Pancreas (tissue), 10 donors: ENCODE data around the gene PTGIS. TPM values are rescaled to one million over a fixed set of nuclear protein-coding genes. Genes with fewer than 3 reads are reported as not detected.

Experiments
- ATAC-seq, 4 donors: fragments of 200-7000 bp; cut with Tn5 transposase; one replicate each; pipeline versions ENCODE4 v1.8.0 to v1.9.1; 2020; ENCODE audit warnings: mild to moderate bottlenecking in 4 of 4, moderate library complexity in 4 of 4
- DNase-seq, 6 donors: peaks; one replicate each; pipeline ENCODE4 v3.0.0-alpha.2; 2020
- FAIRE-seq: peaks from 2 replicates; lab custom pipeline; 2012; peaks lifted over from hg19 to GRCh38; lab: Jason Lieb, UNC
- H3K27ac ChIP-seq, 4 donors: fragments of 200-600 bp; sonication (generic); 1 replicate in 3 of 4; 2 replicates in 1 of 4; pipeline versions ENCODE4 v1.5.0 to v1.8.0; 2020
- H3K27me3 ChIP-seq, 4 donors: fragments of 200-600 bp; one replicate each; pipeline ENCODE4 v1.8.0; 2021
- H3K36me3 ChIP-seq, 3 donors: fragments of 200-600 bp; sonication (generic) in 1 of 3; one replicate each; pipeline versions ENCODE4 v1.5.0 to v1.8.0; 2020 to 2021
- H3K4me1 ChIP-seq, 3 donors: fragments of 200-600 bp; one replicate each; pipeline ENCODE4 v1.8.0; 2021
- H3K4me3 ChIP-seq, 4 donors: fragments of 200-600 bp; sonication (generic) in 2 of 4; one replicate each; pipeline versions ENCODE4 v1.5.0 to v1.8.0; 2020 to 2021
- H3K9me3 ChIP-seq, 4 donors: fragments of 200-600 bp; one replicate each; pipeline ENCODE4 v1.8.0; 2021
- WGBS, 2 donors: extraction: QIAGEN DNeasy Blood & Tissue Kit; methylation state at CpG; one replicate each; pipeline ENCODE4 v1.1.7; 2013; 5-methylcytosine and 5-hydroxymethylcytosine counted together
- intact Hi-C, 3 donors: fragments of 100-400 bp; cut with DNase I; formaldehyde crosslinking; loops; one replicate each; pipeline versions ENCODE4 v1.11.1 to v1.14.2; 2022
- polyA plus RNA-seq, 2 donors: library from polyadenylated mRNA; stranded (reverse); fragments of 200-250 nt; gene quantifications; one replicate each; pipeline ENCODE4 v1.2.3, GENCODE V29; 2013
- total RNA-seq, 6 donors: library from RNA; stranded (reverse); fragmentation: NEBNext Ultra II Directional in 4 of 6; extraction: Animal tissue kit (Norgen Biotek cat#: 25700) in 4 of 6; gene quantifications; one replicate each; pipeline versions ENCODE4 v1.2.1 to v1.2.4, GENCODE V29; 2021 to 2023
- TF ChIP-seq, protein P1 (sequence below), 4 donors: fragments of 200-600 bp; sonication (generic) in 3 of 4; IDR thresholded peaks; one replicate each; pipeline versions ENCODE4 v1.5.0 to v1.8.0; 2021; ENCODE audit warnings: antibody characterized with exemption in 4 of 4
- donor health status: healthy with polysubstance abuse.
- donor health status: DM: no; HTN: no; CAD: no; lungs with moderate emphysema.
- donor health status: DM: no; HTN: no; CAD: no.
- donor health status: control.
- donor health status: control.
- donor health status: Bipolar disorder and iron deficiency.
- donor health status: DM: yes; HTN: yes; CAD: no.
- donor health status: DM: no; HTN: no; CAD: no.
- donor health status: DM: no; HTN: no; CAD: no.
- donor health status: DM: yes; HTN: yes; CAD: no.

The PTGIS gene
- total and polyA plus RNA-seq, 8 donors = 1.2 to 16.2 (median 2.9) TPM

DNA sequence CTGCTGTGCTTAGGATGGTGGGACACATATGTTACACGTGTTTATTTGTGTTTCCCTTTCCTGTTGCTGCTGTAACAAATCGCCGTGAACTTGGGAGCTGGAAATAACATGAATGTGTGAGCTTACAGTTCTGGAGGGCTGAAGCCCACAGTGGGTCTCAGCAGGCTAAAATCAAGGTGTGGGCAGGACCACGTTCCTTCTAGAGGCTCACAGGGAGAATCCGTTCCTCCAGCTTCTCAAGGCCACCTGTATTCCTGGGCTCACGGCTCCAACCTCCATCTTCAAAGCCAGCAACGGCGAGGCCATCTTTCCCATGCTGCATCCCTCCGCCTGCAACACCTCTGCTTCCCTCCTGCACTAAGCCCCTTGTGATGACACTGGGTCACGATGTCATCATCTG, 27.4 kb upstream of the PTGIS start:
- no peak overlapping the region for H3K27ac ChIP-seq
- FAIRE-seq (no peak), DNase-seq (no peak), ATAC-seq (no peak)
- no peaks in the 10 kb centered on the region for H3K9me3 ChIP-seq
- TF ChIP-seq, protein P1, sequence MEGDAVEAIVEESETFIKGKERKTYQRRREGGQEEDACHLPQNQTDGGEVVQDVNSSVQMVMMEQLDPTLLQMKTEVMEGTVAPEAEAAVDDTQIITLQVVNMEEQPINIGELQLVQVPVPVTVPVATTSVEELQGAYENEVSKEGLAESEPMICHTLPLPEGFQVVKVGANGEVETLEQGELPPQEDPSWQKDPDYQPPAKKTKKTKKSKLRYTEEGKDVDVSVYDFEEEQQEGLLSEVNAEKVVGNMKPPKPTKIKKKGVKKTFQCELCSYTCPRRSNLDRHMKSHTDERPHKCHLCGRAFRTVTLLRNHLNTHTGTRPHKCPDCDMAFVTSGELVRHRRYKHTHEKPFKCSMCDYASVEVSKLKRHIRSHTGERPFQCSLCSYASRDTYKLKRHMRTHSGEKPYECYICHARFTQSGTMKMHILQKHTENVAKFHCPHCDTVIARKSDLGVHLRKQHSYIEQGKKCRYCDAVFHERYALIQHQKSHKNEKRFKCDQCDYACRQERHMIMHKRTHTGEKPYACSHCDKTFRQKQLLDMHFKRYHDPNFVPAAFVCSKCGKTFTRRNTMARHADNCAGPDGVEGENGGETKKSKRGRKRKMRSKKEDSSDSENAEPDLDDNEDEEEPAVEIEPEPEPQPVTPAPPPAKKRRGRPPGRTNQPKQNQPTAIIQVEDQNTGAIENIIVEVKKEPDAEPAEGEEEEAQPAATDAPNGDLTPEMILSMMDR (IDR thresholded peaks at IDR 0.05) = no peak
- no peak overlapping the region for H3K4me3 ChIP-seq
- no peaks in the 10 kb centered on the region for H3K27me3 ChIP-seq
- H3K4me1 ChIP-seq = no peaks in the 10 kb centered on the region
- intact Hi-C loops = no loop called here
- no peaks in the 10 kb centered on the region for H3K36me3 ChIP-seq
- WGBS, 2 donors = 82 to 86% methylated on average over 10 of the region's 10 CpGs

GRCh38 chr20:49594931-49595315, 27.0 kb upstream of the PTGIS start:
- intact Hi-C loops = no loop called here
- no peaks in the 10 kb centered on the region for H3K4me1 ChIP-seq
- no peak overlapping the region for H3K4me3 ChIP-seq
- no peak overlapping the region for H3K27ac ChIP-seq
- TF ChIP-seq, protein P1 (IDR thresholded peaks at IDR 0.05) = no peak
- H3K27me3 ChIP-seq = no peaks in the 10 kb centered on the region
- H3K36me3 ChIP-seq = no peaks in the 10 kb centered on the region
- H3K9me3 ChIP-seq = no peaks in the 10 kb centered on the region
- ATAC-seq = peak in 1 of 4 donors; percentile 9
- WGBS, 2 donors = 91 to 95% methylated on average over 5 to 6 of the region's 6 CpGs
- DNase-seq = no peak
- FAIRE-seq = no peak

- Histone ChIP-seq H3K4me1 (no peaks in the 10 kb centered on the region), H3K27me3 (no peaks in the 10 kb centered on the region), H3K36me3 (no peaks in the 10 kb centered on the region), H3K9me3 (no peaks in the 10 kb centered on the region), H3K27ac (no peak overlapping the region), H3K4me3 (no peak overlapping the region)
- DNase-seq (no peak), FAIRE-seq (no peak), ATAC-seq (peak in 3 of 4 donors; percentile 61 to 67 (median 65))
- TF ChIP-seq, protein P1 (IDR thresholded peaks at IDR 0.05) = no peak
- WGBS, 2 donors = 68 to 73% methylated on average over 12 of the region's 12 CpGs
- intact Hi-C loops = no loop called here
Observed at GRCh38 chr20:49594143-49594930, 26.4 kb upstream of the PTGIS start.

DNA sequence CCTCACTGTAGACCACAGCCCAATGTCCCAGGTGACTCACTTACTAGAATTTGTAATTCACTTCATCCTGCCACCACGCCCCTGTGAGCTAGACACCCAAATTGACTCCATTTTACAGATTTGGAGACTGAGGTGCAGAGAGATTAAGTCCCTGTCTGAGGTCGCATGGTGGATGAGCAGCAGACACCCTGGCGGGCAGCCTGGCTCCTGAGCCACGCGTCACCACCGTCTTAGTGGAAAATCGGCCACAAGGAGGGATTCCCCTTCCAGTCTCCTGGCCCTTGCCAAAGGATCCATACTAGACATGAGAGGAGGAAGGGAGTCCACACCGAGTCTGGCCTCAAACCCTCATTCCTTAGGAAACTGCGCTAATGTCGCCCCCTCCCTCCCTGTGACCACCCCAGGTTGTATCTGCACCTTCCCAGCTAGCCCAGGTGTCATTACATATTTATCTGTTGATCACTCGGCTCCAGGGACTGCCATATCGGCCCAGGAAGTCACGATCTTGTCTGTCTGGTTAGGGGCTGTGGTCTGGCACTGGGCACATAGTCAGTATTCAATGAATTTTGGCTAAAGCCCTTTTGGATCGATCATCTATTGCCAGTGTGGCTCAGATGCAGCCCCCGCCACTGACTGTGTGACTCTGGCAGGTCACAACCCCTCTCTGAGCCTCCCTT, 25.7 kb upstream of the PTGIS start:
- Histone ChIP-seq H3K27ac (peak overlapping the region in 1 of 4 donors; percentile 3), H3K4me3 (no peak overlapping the region), H3K9me3 (no peaks in the 10 kb centered on the region), H3K27me3 (no peaks in the 10 kb centered on the region), H3K36me3 (no peaks in the 10 kb centered on the region), H3K4me1 (no peaks in the 10 kb centered on the region)
- DNase-seq (no peak), FAIRE-seq (no peak), ATAC-seq (no peak)
- 75% methylated on average over 15 of the region's 15 CpGs for WGBS, 2 donors
- TF ChIP-seq, protein P1 (IDR thresholded peaks at IDR 0.05) = no peak
- intact Hi-C loops = no loop called here

DNA sequence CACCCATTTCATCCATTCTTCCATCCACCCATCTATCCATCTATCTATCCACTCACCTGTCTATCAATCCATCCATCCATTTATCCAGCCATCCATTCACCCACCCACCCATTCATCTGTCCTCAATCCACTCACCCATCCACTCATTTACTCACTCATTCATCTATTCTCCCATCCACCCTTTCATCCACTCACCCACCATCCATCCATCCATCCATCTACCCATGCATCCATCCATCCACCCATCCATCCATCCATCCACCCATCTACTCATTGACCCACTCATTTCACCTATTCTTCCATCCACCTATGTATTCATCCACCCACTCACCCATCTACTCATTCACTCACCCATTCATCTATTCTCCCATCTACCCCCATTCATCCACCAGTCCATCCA, 24.2 kb upstream of the PTGIS start:
- Histone ChIP-seq H3K36me3 (no peaks in the 10 kb centered on the region), H3K27me3 (no peaks in the 10 kb centered on the region), H3K4me3 (no peak overlapping the region), H3K9me3 (no peaks in the 10 kb centered on the region), H3K27ac (no peak overlapping the region), H3K4me1 (no peaks in the 10 kb centered on the region)
- intact Hi-C loops = no loop called here
- TF ChIP-seq, protein P1 (IDR thresholded peaks at IDR 0.05) = no peak
- no peak for FAIRE-seq
- no peak for ATAC-seq
- no peak for DNase-seq
